CD4-positive, alpha-beta T cell treated with Interferon gamma for 1 hour (primary cell): ENCODE measurements around the gene EMC9.

Source experiments
- DNase-seq: peaks from one replicate; pipeline ENCODE4 v3.0.0-alpha.2; 2020

The EMC9 gene

GRCh38 chr14:24176599-24176998, 35.2 kb upstream of the EMC9 start:
- DNase-seq, result no peak

GRCh38 chr14:24172871-24173281, 31.5 kb upstream of the EMC9 start:
- no peak for DNase-seq

- DNase-seq, result no peak
These were observed 31.0 kb upstream of the EMC9 start for GRCh38 chr14:24172261-24172860.

GRCh38 chr14:24171422-24172260, 30.2 kb upstream of the EMC9 start, which contains the start of gene REC8:
TSS of gene REC8 (plus strand) at chr14:24172080. CDS start at chr14:24172553, 473 bp downstream.
- DNase-seq, result peak; percentile 87

- no peak for DNase-seq
These were observed 26.2 kb upstream of the EMC9 start for GRCh38 chr14:24167469-24168114.

- no peak for DNase-seq
These were observed 24.4 kb upstream of the EMC9 start for GRCh38 chr14:24165785-24166184.

- no peak for DNase-seq
These were observed 23.2 kb upstream of the EMC9 start for GRCh38 chr14:24164518-24164991.

GRCh38 chr14:24162093-24162492, 20.7 kb upstream of the EMC9 start:
- DNase-seq, result no peak

- peak; percentile 96 for DNase-seq
These were observed 19.7 kb upstream of the EMC9 start, which contains the start of gene IRF9 for GRCh38 chr14:24160850-24161804. TSS of gene IRF9 (plus strand) at chr14:24161265. CDS start at chr14:24162145, 880 bp downstream.

- no peak for DNase-seq
These were observed 19.1 kb upstream of the EMC9 start for GRCh38 chr14:24160499-24160849.

- DNase-seq, result no peak
These were observed 18.5 kb upstream of the EMC9 start for GRCh38 chr14:24159777-24160498.

GRCh38 chr14:24157331-24157730, 15.9 kb upstream of the EMC9 start:
- DNase-seq, result no peak

- no peak for DNase-seq
These were observed 15.4 kb upstream of the EMC9 start for GRCh38 chr14:24156840-24157239.

GRCh38 chr14:24155100-24155499, 13.7 kb upstream of the EMC9 start:
- no peak for DNase-seq

- DNase-seq, result no peak
These were observed 10.2 kb upstream of the EMC9 start for GRCh38 chr14:24151404-24152080.

- no peak for DNase-seq
These were observed 9.6 kb upstream of the EMC9 start for GRCh38 chr14:24150993-24151392.

GRCh38 chr14:24150567-24150966, 9.2 kb upstream of the EMC9 start:
- DNase-seq, result no peak

- DNase-seq, result no peak
These were observed 8.7 kb upstream of the EMC9 start for GRCh38 chr14:24150061-24150460.

GRCh38 chr14:24149302-24149969, 8.0 kb upstream of the EMC9 start:
- no peak for DNase-seq

GRCh38 chr14:24147761-24148428, 6.5 kb upstream of the EMC9 start:
- DNase-seq, result no peak
